CD14-positive monocyte (primary cell): ENCODE results near the gene GASK1A. TPM values are rescaled to one million over a fixed set of nuclear protein-coding genes. Genes with fewer than 3 reads are reported as not detected.

Experiments
- DNase-seq, 3 donors: peaks; one replicate each; pipeline ENCODE4 v3.0.0-alpha.2; 2011 to 2022
- H2AFZ ChIP-seq: 2 replicates; pipeline ENCODE4 v1.6.0; 2012; ENCODE audit warnings: mild to moderate bottlenecking, low read depth, low read length, inconsistent platforms; ENCODE audit not compliant: insufficient read depth, poor library complexity, severe bottlenecking
- H3K27ac ChIP-seq, 2 donors: 1 replicate in 1 of 2; 2 replicates in 1 of 2; pipeline ENCODE4 v1.5.1; 2012 to 2013; ENCODE audit warnings: low read length in 2 of 2, control low read depth in 1 of 2, inconsistent platforms in 1 of 2, low read depth in 1 of 2, mild to moderate bottlenecking in 1 of 2
- H3K27me3 ChIP-seq, 2 donors: one replicate each; pipeline versions ENCODE4 v1.6.0 to v1.6.1; 2011 to 2013; ENCODE audit warnings: low read length in 2 of 2; ENCODE audit not compliant: control insufficient read depth in 2 of 2, insufficient read depth in 2 of 2
- H3K36me3 ChIP-seq, 2 donors: replicated peaks in 1 of 2; 1 replicate in 1 of 2; 2 replicates in 1 of 2; pipeline versions ENCODE4 v1.5.1 to v1.6.1; 2012 to 2013; ENCODE audit warnings: low read length in 2 of 2, control low read depth in 1 of 2, inconsistent platforms in 1 of 2, mild to moderate bottlenecking in 1 of 2; ENCODE audit not compliant: insufficient read depth in 2 of 2, control insufficient read depth in 1 of 2
- H3K4me1 ChIP-seq, 2 donors: 1 replicate in 1 of 2; 2 replicates in 1 of 2; pipeline versions ENCODE4 v1.5.1 to v1.6.1; 2012 to 2013; ENCODE audit warnings: low read length in 2 of 2, control low read depth in 1 of 2, inconsistent platforms in 1 of 2, mild to moderate bottlenecking in 1 of 2, moderate library complexity in 1 of 2; ENCODE audit not compliant: insufficient read depth in 2 of 2, control insufficient read depth in 1 of 2
- H3K4me2 ChIP-seq: replicated peaks from 2 replicates; pipeline ENCODE3; 2012; ENCODE audit warnings: low read length, moderate library complexity, mild to moderate bottlenecking; ENCODE audit not compliant: poor library complexity, severe bottlenecking; ENCODE audit errors: extremely low read depth
- H3K4me3 ChIP-seq, 3 experiments: fragments of 200-600 bp in 1 of 3; sonication (generic) in 1 of 3; replicated peaks in 1 of 3; 1 replicate in 2 of 3; 2 replicates in 1 of 3; pipeline ENCODE4 v1.5.1; 2011 to 2013; ENCODE audit warnings: low read length in 3 of 3, mild to moderate bottlenecking in 3 of 3, control low read depth in 2 of 3, low read depth in 2 of 3, inconsistent platforms in 1 of 3, moderate library complexity in 1 of 3
- H3K79me2 ChIP-seq: 2 replicates; pipeline ENCODE4 v1.6.0; 2012; ENCODE audit warnings: mild to moderate bottlenecking, control low read depth, inconsistent platforms, low read length, moderate library complexity; ENCODE audit not compliant: insufficient read depth
- H3K9ac ChIP-seq: 2 replicates; pipeline ENCODE4 v1.6.0; 2017; ENCODE audit warnings: low read length, mild to moderate bottlenecking; ENCODE audit not compliant: insufficient read depth, poor library complexity, severe bottlenecking
- H3K9me3 ChIP-seq, 2 donors: replicated peaks in 1 of 2; 1 replicate in 1 of 2; 2 replicates in 1 of 2; pipeline versions ENCODE4 v1.5.1 to v1.6.1; 2012 to 2013; ENCODE audit warnings: low read length in 2 of 2, control low read depth in 1 of 2; ENCODE audit not compliant: control insufficient read depth in 1 of 2, insufficient read depth in 1 of 2
- H4K20me1 ChIP-seq: 2 replicates; pipeline ENCODE4 v1.6.0; 2012; ENCODE audit warnings: mild to moderate bottlenecking, low read length, control low read depth, moderate library complexity; ENCODE audit not compliant: insufficient read depth
- H3K27ac Mint-ChIP-seq, 7 donors: one replicate each; pipeline ENCODE4 v1.8.0; 2020; ENCODE audit warnings: mild to moderate bottlenecking in 7 of 7, mixed read lengths in 7 of 7, moderate library complexity in 6 of 7, inconsistent platforms in 2 of 7
- H3K27me3 Mint-ChIP-seq, 3 donors: one replicate each; pipeline ENCODE4 v1.8.0; 2021 to 2022; ENCODE audit warnings: low read depth in 3 of 3, mild to moderate bottlenecking in 3 of 3, mixed read lengths in 3 of 3, moderate library complexity in 3 of 3, inconsistent platforms in 1 of 3
- H3K36me3 Mint-ChIP-seq, 2 donors: one replicate each; pipeline ENCODE4 v1.8.0; 2020; ENCODE audit warnings: mixed read lengths in 2 of 2, inconsistent platforms in 1 of 2, mild to moderate bottlenecking in 1 of 2
- H3K4me1 Mint-ChIP-seq: one replicate; pipeline ENCODE4 v1.8.0; 2020; ENCODE audit warnings: mild to moderate bottlenecking, mixed read lengths
- H3K4me3 Mint-ChIP-seq, 2 donors: one replicate each; pipeline ENCODE4 v1.8.0; 2020; ENCODE audit warnings: mild to moderate bottlenecking in 2 of 2, mixed read lengths in 2 of 2, moderate library complexity in 1 of 2
- H3K9me3 Mint-ChIP-seq, 7 donors: one replicate each; pipeline ENCODE4 v1.8.0; 2020 to 2022; ENCODE audit warnings: mixed read lengths in 7 of 7, mild to moderate bottlenecking in 6 of 7, moderate library complexity in 6 of 7, inconsistent platforms in 2 of 7
- WGBS: methylation state at CpG from one replicate; pipeline ENCODE4 v1.1.5; 2013; ENCODE audit warnings: missing lambda C conversion rate; ENCODE audit not compliant: insufficient coverage; 5-methylcytosine and 5-hydroxymethylcytosine counted together
- intact Hi-C, 2 donors: fragments of 100-400 bp; cut with micrococcal nuclease; formaldehyde crosslinking; loops; one replicate each; pipeline versions ENCODE4 v1.15.0 to v1.15.1; 2023
- polyA plus RNA-seq, 3 donors: library from polyadenylated mRNA; depleted of rRNA in 1 of 3; unstranded in 2 of 3; stranded (reverse) in 1 of 3; fragments of 300-500 nt in 2 of 3; fragments of >200 nt in 1 of 3; fragmentation: Illumina TruSeq in 2 of 3; gene quantifications; 1 replicate in 2 of 3; 2 replicates in 1 of 3; pipeline ENCODE4 v1.2.3, GENCODE V29; 2012 to 2021
- TF ChIP-seq, protein P1 (sequence below): fragments of 200-600 bp; IDR thresholded peaks from one replicate; pipeline ENCODE4 v1.8.0; 2022; ENCODE audit warnings: antibody characterized with exemption, mild to moderate bottlenecking

Gene GASK1A
- polyA plus RNA-seq, 3 donors, result 0.13 TPM; not detected in 2

DNA sequence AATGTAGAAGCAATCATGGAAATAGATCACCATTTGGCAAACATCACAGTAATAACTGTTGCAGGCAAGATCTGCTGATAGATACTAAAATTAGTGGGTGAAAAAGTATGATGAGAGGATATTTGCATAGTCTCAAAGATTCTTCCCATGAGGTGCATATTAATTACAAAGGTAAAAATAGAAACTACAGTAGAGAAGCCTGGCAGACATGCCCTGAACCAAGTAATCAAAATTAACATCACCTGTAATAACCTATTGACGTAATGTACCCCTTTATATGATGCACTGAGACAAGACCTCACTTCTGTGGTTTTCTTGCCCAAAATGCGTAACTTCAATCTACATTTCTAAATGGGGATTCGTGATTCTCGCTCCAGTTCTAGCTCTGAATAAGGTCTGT lies 112.4 kb downstream of the GASK1A start:
- no peaks in the 10 kb centered on the region for H4K20me1 ChIP-seq
- no peak overlapping the region for H2AFZ ChIP-seq
- no peaks in the 10 kb centered on the region for H3K36me3 ChIP-seq
- H3K27ac ChIP-seq, result no peak overlapping the region
- TF ChIP-seq, protein P1, sequence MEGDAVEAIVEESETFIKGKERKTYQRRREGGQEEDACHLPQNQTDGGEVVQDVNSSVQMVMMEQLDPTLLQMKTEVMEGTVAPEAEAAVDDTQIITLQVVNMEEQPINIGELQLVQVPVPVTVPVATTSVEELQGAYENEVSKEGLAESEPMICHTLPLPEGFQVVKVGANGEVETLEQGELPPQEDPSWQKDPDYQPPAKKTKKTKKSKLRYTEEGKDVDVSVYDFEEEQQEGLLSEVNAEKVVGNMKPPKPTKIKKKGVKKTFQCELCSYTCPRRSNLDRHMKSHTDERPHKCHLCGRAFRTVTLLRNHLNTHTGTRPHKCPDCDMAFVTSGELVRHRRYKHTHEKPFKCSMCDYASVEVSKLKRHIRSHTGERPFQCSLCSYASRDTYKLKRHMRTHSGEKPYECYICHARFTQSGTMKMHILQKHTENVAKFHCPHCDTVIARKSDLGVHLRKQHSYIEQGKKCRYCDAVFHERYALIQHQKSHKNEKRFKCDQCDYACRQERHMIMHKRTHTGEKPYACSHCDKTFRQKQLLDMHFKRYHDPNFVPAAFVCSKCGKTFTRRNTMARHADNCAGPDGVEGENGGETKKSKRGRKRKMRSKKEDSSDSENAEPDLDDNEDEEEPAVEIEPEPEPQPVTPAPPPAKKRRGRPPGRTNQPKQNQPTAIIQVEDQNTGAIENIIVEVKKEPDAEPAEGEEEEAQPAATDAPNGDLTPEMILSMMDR, result no peak
- no peaks in the 10 kb centered on the region for H3K27me3 ChIP-seq
- no peaks in the 10 kb centered on the region for H3K9me3 ChIP-seq
- peaks cover 0 to 2% (median 0%) of the 10 kb centered on the region in 3 donors for H3K27me3 Mint-ChIP-seq
- H3K27ac Mint-ChIP-seq, result no peak overlapping the region
- no peak overlapping the region for H3K4me3 ChIP-seq
- H3K9ac ChIP-seq, result no peak overlapping the region
- H3K4me2 ChIP-seq, result no peak overlapping the region
- no peaks in the 10 kb centered on the region for H3K9me3 Mint-ChIP-seq
- intact Hi-C loops, result no loop called here
- WGBS, result 88% methylated on average over 1 of the region's 4 CpGs
- H3K4me1 Mint-ChIP-seq, result no peaks in the 10 kb centered on the region
- H3K36me3 Mint-ChIP-seq, result no peaks in the 10 kb centered on the region
- H3K4me1 ChIP-seq, result no peaks in the 10 kb centered on the region
- H3K79me2 ChIP-seq, result no peaks in the 10 kb centered on the region
- DNase-seq, result no peak
- H3K4me3 Mint-ChIP-seq, result no peak overlapping the region

DNA sequence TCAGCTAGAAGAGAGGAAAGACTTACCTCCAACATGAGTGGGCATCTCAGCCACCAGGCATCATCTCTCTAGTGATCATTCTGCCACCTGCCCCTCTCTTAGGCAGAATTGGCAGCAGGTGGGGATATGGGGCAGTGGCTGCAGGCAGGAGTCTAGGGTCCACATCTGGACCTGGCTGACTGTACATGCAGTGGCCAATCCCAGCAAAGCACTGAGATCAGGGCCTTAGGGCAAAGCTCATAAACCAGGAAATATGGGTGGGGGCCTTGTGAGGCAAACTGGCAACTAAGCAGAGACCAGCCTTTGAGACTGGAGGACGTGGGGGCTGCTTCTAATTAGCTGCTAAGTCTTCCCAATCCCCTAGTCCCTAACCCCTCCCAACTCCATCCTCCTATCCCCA lies 113.9 kb downstream of the GASK1A start:
- Histone ChIP-seq H3K4me2 (no peak overlapping the region), H3K9me3 (no peaks in the 10 kb centered on the region), H3K4me3 (no peak overlapping the region), H3K9ac (no peak overlapping the region), H3K4me1 (no peaks in the 10 kb centered on the region), H3K36me3 (no peaks in the 10 kb centered on the region), H2AFZ (no peak overlapping the region), H3K79me2 (no peaks in the 10 kb centered on the region), H3K27me3 (no peaks in the 10 kb centered on the region), H3K27ac (no peak overlapping the region), H4K20me1 (no peaks in the 10 kb centered on the region)
- Mint-ChIP-seq H3K4me1 (no peaks in the 10 kb centered on the region), H3K4me3 (no peak overlapping the region), H3K36me3 (no peaks in the 10 kb centered on the region), H3K27ac (no peak overlapping the region), H3K27me3 (peaks cover 0 to 2% (median 0%) of the 10 kb centered on the region in 3 donors), H3K9me3 (no peaks in the 10 kb centered on the region)
- no peak for DNase-seq
- intact Hi-C loops, result no loop called here
- TF ChIP-seq, protein P1, result no peak
- no CpG with 5 or more reads among the region's 1 CpG for WGBS
